HG02610 (cell line): Measurements from ENCODE around the gene RSL1D1.
"Not testable (repeated sequence)": the region's sequence is repeated elsewhere in the genome, so short reads cannot be mapped to it uniquely, and the experiment has no call there.

Experiments used
- ATAC-seq: cut with Tn5 transposase; IDR thresholded peaks from one replicate; pipeline ENCODE4 v1.9.1; 2021; ENCODE audit warnings: mild to moderate bottlenecking, moderate library complexity; ENCODE audit not compliant: unreplicated experiment

RSL1D1 gene

GRCh38 chr16:11844499-11844898 lies 6.8 kb downstream of the RSL1D1 start:
- no peak for ATAC-seq

DNA sequence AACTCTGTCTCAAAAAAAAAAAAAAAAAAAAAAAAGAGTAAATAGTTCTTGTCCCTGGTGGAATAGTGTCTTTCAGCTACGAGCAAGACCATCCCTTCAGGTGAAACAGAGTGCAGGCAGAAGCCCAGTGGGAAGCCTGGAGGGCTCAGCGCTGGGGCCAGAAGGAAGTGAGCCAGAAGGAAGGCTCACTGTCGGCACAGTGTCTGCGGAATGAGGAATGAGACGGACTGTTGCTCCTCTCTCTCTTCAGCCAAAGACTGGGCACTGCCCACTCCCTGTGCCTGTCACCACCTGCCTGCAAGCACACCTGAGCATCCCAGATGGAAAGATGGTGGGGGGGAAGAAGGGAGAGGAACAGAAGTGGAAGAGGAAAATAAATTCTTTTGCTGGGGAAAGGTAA lies 7.5 kb downstream of the RSL1D1 start:
- no peak for ATAC-seq

DNA sequence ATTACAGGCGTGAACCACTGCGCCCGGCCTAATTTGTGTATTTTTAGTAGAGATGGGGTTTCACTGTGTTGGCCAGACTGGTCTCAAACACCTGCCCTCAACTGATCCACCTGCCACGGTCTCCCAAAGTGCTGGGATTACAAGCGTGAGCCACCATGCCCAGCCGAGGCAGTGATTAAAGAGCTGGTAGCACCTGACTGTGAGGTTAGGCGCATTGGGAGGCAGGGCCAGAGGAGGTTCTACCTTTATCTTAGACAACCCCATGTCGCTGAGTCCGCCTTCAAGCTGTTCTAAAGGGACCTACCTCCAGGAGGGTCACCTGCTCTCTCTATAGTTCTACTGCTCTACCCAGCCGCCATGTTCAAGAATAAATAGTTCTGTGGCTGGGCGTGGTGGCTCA lies 8.1 kb downstream of the RSL1D1 start:
- no peak for ATAC-seq

GRCh38 chr16:11841026-11841425 lies 10.3 kb downstream of the RSL1D1 start:
- ATAC-seq, result no peak

- no peak for ATAC-seq
Measured at GRCh38 chr16:11836650-11837244, 14.6 kb downstream of the RSL1D1 start.

- no peak for ATAC-seq
Measured at GRCh38 chr16:11835891-11836649, 15.3 kb downstream of the RSL1D1 start.

DNA sequence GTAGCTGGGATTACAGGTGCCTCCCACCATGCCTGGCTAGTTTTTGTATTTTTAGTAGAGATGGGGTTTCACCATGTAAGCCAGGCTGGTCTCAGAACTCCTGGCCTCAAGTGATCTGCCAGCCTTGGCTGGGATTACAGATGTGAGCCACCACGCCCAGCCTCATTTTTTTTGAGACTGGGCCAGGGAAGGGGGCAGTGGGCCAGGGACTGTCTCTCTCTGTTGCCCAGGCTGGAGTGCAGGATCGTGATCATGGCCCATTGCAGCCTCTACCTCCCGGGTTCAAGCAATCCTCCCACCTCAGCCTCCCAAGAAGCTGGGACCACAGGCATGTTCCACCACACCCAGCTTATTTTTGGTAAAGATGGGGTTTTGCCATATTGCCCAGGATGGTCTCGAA lies 16.0 kb downstream of the RSL1D1 start:
- no peak for ATAC-seq

DNA sequence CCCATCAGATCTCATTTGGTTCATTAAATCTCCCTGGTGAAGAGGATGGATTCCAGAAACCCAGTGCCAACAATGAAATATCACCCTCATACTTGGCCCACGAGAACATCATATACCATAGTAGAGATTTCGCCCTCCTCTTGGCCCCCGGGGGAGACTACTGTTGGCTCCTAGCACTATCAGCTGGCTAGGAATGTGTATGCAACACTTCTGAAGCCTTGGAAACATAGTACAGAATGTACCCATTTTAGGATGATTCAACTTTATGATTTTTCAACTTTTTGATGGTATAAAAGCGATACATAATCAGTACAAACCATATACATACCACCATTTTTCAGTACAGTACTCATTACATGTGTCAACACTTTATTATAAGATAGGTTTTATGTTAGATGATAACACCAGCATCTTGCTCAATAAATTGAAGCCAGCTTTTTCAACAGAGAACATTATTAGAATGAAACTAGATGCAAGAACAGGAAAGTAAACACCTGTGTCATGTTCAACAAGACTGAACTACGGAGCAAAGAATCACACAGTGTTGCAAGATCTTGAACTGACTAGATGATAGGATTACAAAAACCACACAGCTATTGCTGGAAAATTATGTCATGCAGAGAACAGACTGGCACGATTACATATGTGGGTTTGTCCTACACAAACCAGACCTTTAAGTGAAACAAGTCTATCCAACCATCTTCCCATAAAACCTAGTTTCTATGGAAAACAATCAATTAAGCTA lies 17.2 kb downstream of the RSL1D1 start:
- ATAC-seq, result no peak

DNA sequence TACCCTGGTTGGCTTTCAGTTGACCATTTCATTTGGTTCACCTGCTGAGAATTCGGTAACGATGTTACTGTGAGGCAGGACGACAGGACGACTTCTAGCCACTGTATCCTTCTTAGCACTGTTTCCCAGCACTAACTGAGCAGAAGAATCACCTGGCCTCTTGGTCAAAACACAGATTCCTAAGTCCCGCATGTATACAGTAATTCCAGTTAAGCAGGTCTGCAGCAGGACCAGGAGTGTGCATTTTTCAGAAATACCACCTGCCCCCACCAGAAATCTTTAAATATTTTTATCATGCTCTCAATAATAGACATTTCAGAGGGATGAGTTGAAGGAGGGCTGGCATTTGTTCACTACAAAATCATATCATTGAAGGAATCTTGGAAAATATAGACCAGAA lies 22.6 kb downstream of the RSL1D1 start:
- ATAC-seq, result no peak

- ATAC-seq, result not testable (repeated sequence)
Measured at GRCh38 chr16:11825520-11826165, 25.7 kb downstream of the RSL1D1 start.

GRCh38 chr16:11824362-11824761 lies 27.0 kb downstream of the RSL1D1 start:
- no peak for ATAC-seq

- not testable (repeated sequence) for ATAC-seq
Measured at GRCh38 chr16:11823645-11824044, 27.7 kb downstream of the RSL1D1 start.

GRCh38 chr16:11819798-11820197 lies 31.5 kb downstream of the RSL1D1 start:
- no peak for ATAC-seq

DNA sequence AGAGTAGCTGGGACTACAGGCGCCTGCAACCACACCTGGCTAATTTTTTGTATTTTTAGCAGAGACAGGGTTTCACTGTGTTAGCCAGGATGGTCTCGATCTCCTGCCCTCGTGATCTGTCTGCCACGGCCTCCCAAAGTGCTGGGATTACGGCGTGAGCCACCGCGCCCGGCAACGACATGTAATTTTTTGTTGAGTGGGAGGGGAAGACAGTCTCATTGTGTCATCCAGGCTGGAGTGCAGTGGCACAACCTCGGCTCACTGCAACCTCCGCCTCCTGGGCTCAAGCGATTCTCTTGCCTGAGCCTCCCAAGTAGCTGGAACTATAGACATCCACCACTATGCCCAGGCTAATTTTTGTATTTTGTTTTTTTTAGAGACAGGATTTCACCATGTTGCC lies 32.4 kb downstream of the RSL1D1 start:
- not testable (repeated sequence) for ATAC-seq

DNA sequence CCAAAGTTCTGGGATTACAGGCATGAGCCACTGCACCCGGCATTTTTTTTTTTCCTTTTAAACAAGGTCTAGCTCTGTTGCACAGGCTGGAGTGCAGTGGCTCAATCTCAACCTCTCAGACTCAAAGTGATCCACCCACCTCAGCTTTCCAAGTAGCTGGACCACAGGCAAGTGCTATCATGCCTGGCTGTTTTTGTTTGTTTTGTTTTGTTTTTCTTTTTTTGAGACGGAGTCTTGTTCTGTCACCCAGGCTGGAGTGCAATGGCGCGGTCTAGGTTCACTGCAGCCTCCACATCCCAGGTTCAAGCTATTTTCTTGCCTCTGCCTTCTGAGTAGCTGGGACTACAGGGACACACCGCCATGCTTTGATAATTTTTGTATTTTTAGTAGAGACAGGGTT lies 35.2 kb downstream of the RSL1D1 start:
- ATAC-seq, result no peak

DNA sequence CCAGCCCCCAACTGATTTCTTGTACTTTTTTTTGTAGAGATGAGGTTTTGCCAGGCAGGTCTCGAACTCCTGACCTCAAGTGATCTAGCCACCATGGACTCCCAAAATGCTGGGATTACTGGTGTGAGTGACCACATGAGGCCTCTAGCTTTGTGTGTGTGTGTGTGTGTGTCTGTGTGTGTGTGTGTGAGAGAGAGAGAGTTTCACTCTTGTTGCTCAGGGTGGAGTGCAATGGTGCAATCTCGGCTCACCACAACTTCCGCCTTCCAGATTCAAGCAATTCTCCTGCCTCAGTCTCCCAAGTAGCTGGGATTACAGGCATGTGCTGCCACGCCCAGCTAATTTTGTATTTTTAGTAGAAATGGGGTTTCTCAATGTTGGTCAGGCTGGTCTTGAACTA lies 36.5 kb downstream of the RSL1D1 start:
- ATAC-seq, result not testable (repeated sequence)

- no peak for ATAC-seq
Measured at GRCh38 chr16:11806721-11807120, 44.6 kb downstream of the RSL1D1 start.

DNA sequence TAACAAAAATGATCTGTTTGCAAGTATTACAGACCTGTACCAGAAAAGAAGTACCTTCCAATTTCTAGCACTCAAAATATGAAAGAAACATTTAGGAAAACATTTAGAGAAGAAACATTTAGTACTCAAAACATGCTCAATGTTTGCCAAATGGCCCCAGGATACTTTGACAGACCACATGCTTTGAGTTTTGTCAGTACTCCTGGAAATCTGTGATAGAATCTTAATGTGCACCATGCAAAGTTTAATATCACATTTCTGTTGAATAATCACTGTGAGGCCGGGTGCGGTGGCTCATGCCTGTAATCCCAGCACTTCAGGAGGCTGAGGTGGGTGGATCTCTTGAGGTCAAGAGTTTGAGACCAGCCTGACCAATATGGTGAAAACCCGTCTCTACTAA lies 45.8 kb downstream of the RSL1D1 start:
- no peak for ATAC-seq

DNA sequence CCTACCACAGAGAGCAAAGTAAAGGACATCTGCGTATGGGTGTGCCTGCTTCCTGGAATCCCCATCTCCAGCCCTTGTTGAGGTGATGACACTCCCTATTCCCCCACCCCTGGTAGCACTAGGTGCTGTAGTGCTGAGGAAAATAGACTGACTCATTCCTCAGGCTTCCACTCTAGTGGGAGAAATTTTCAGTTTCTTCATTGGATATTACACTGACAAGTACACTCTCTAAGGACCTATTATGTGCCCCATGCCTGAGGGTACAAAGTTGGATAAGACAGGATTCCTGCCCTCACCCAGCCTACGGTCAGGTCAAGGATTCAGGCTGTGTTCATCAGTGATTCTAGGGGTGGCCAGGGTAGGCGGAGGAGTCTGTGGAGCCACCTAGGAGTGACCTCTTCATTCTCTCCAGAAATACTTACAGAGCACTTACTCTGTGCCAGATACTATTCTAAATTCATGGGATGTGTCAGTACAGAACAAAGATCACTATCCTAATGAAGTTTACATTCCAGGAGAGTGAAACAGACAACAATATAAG lies 49.8 kb downstream of the RSL1D1 start:
- no peak for ATAC-seq

DNA sequence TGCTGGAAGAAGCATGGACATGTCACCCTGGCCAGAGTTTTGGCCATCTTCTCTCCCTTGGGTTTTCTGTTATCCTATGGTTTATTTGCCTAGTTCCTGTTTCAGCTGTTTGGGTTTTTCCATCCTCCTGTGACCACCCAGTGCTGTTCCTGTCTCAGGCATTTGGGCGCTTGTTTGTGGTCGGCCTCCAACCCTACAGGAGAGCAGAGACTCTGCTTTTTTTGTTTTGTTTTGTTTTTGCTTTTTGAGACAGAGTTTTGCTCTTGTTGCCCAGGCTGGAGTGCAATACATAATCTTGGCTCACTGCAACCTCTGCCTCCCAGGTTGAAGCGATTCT lies 51.0 kb downstream of the RSL1D1 start:
- ATAC-seq, result no peak
